GM06990 (cell line): ENCODE measurements around the gene CNTN5.

Experiments used
- DNase-seq: peaks from one replicate; pipeline ENCODE4 v3.0.0-alpha.2; 2011; ENCODE audit not compliant: insufficient read length; ENCODE audit errors: extremely low read depth
- H3K27me3 ChIP-seq: replicated peaks from 2 replicates; pipeline ENCODE4 v1.6.0; 2011; ENCODE audit warnings: low read length; ENCODE audit not compliant: control insufficient read depth, insufficient read depth
- H3K36me3 ChIP-seq: 2 replicates; pipeline ENCODE4 v1.5.1; 2011; ENCODE audit warnings: low read length; ENCODE audit not compliant: control insufficient read depth, insufficient read depth
- H3K4me3 ChIP-seq: replicated peaks from 2 replicates; pipeline ENCODE4 v1.5.1; 2011; ENCODE audit warnings: low read depth, mild to moderate bottlenecking, control low read depth, low read length
- CTCF ChIP-seq: IDR thresholded peaks from 2 replicates; pipeline ENCODE4 v1.5.1; 2011; ENCODE audit warnings: low read length, control low read depth, mild to moderate bottlenecking, inconsistent platforms; ENCODE audit not compliant: insufficient read depth, poor library complexity, severe bottlenecking

CNTN5 gene

GRCh38 chr11:99683933-99684332, 663.2 kb downstream of the CNTN5 start:
- DNase-seq, result no peak

GRCh38 chr11:99686838-99687237, 666.1 kb downstream of the CNTN5 start:
- no peak for TF ChIP-seq CTCF
- no peaks in the 10 kb centered on the region for H3K36me3 ChIP-seq
- no peak for DNase-seq
- H3K4me3 ChIP-seq, result no peak overlapping the region
- no peaks in the 10 kb centered on the region for H3K27me3 ChIP-seq

More at GRCh38 chr11:99683933-99684332, 663.2 kb downstream of the CNTN5 start:
- H3K27me3 ChIP-seq, result no peaks in the 10 kb centered on the region
- TF ChIP-seq CTCF, result no peak
- no peaks in the 10 kb centered on the region for H3K36me3 ChIP-seq
- no peak overlapping the region for H3K4me3 ChIP-seq

GRCh38 chr11:99687320-99687719, 666.6 kb downstream of the CNTN5 start:
- no peak for TF ChIP-seq CTCF
- no peaks in the 10 kb centered on the region for H3K36me3 ChIP-seq
- no peaks in the 10 kb centered on the region for H3K27me3 ChIP-seq
- no peak for DNase-seq
- H3K4me3 ChIP-seq, result no peak overlapping the region

GRCh38 chr11:99693941-99694492, 673.3 kb downstream of the CNTN5 start:
- no peak for TF ChIP-seq CTCF
- Histone ChIP-seq H3K4me3 (no peak overlapping the region), H3K27me3 (no peaks in the 10 kb centered on the region), H3K36me3 (no peaks in the 10 kb centered on the region)
- DNase-seq, result no peak

- DNase-seq, result no peak
- TF ChIP-seq CTCF, result no peak
- H3K27me3 ChIP-seq, result no peaks in the 10 kb centered on the region
- no peak overlapping the region for H3K4me3 ChIP-seq
- H3K36me3 ChIP-seq, result no peaks in the 10 kb centered on the region
Observed at GRCh38 chr11:99695106-99695505, 674.4 kb downstream of the CNTN5 start.

- Histone ChIP-seq H3K36me3 (no peaks in the 10 kb centered on the region), H3K4me3 (no peak overlapping the region)
- no peak for TF ChIP-seq CTCF
Observed at GRCh38 chr11:99706848-99707247, 686.1 kb downstream of the CNTN5 start.

More at GRCh38 chr11:99706848-99707247, 686.1 kb downstream of the CNTN5 start:
- no peaks in the 10 kb centered on the region for H3K27me3 ChIP-seq
- DNase-seq, result no peak
